Fibroblast of the aortic adventitia (primary cell): ENCODE results near the gene CXCR2. TPM values are rescaled to one million over a fixed set of nuclear protein-coding genes. Genes with fewer than 3 reads are reported as not detected.

Experiments
- DNase-seq: peaks from one replicate; pipeline ENCODE4 v3.0.0-alpha.2; 2010; ENCODE audit warnings: low read depth
- H3K4me3 ChIP-seq: 2 replicates; pipeline ENCODE4 v1.5.1; 2011; ENCODE audit warnings: low read depth, mild to moderate bottlenecking, control low read depth, low read length, moderate library complexity
- CTCF ChIP-seq: IDR thresholded peaks from 2 replicates; pipeline ENCODE4 v1.5.1; 2011; ENCODE audit warnings: mild to moderate bottlenecking, low read length, control low read depth, inconsistent platforms; ENCODE audit not compliant: insufficient read depth
- total RNA-seq: library from RNA; depleted of rRNA; stranded (reverse); fragments of >200 nt; gene quantifications from 2 replicates; pipeline ENCODE4 v1.2.3, GENCODE V29; 2012; ENCODE audit warnings: low replicate concordance

The CXCR2 gene
- total RNA-seq, 1 donor = not detected

GRCh38 chr2:218152172-218152571 lies 26.3 kb downstream of the CXCR2 start:
- no peak for TF ChIP-seq CTCF
- H3K4me3 ChIP-seq = no peak overlapping the region
- DNase-seq = no peak

GRCh38 chr2:218152777-218153176 lies 26.9 kb downstream of the CXCR2 start:
- no peak for TF ChIP-seq CTCF
- no peak for DNase-seq
- no peak overlapping the region for H3K4me3 ChIP-seq

- TF ChIP-seq CTCF = no peak
- H3K4me3 ChIP-seq = no peak overlapping the region
- DNase-seq = no peak
Observed at GRCh38 chr2:218155953-218156479, 30.2 kb downstream of the CXCR2 start.

GRCh38 chr2:218161644-218162043 lies 35.8 kb downstream of the CXCR2 start:
- no peak for TF ChIP-seq CTCF
- DNase-seq = no peak
- no peak overlapping the region for H3K4me3 ChIP-seq

- no peak overlapping the region for H3K4me3 ChIP-seq
- no peak for DNase-seq
- TF ChIP-seq CTCF = no peak
Observed at GRCh38 chr2:218162814-218163213, 37.0 kb downstream of the CXCR2 start.

- no peak for TF ChIP-seq CTCF
- H3K4me3 ChIP-seq = no peak within 1 kb of the TSS
Observed at GRCh38 chr2:218166791-218167190, 41.0 kb downstream of the CXCR2 start, which contains the start of gene CXCR1. TSS of gene CXCR1 (minus strand) at chr2:218166962. CDS start at chr2:218165211, 1,751 bp downstream.

GRCh38 chr2:218168016-218168415 lies 42.2 kb downstream of the CXCR2 start:
- no peak overlapping the region for H3K4me3 ChIP-seq
- no peak for DNase-seq
- no peak for TF ChIP-seq CTCF

More at GRCh38 chr2:218166791-218167190, 41.0 kb downstream of the CXCR2 start, which contains the start of gene CXCR1:
- no peak for DNase-seq
